HepG2 (cell line): ENCODE results near the gene TP73. TPM values are rescaled to one million over a fixed set of nuclear protein-coding genes. Genes with fewer than 3 reads are reported as not detected.
A peak's percentile ranks its signal among the peaks of the same experiment; 100 is the strongest.

Experiments
- FOSL1 ChIP-seq: sonication (generic); formaldehyde crosslinking; IDR thresholded peaks from 2 replicates; pipeline ENCODE4 v1.9.0; 2021; ENCODE audit warnings: missing genetic modification reagents, borderline replicate concordance
- FOSL2 ChIP-seq: sonication (generic); formaldehyde crosslinking; IDR thresholded peaks from 2 replicates; pipeline ENCODE4 v1.4.0; 2020; ENCODE audit warnings: missing genetic modification reagents
- MXD3 ChIP-seq: IDR thresholded peaks from 2 replicates; pipeline ENCODE4 v1.6.1; 2016; ENCODE audit warnings: mild to moderate bottlenecking, missing biosample characterization, missing genetic modification reagents
- NCOA1 ChIP-seq: sonication (generic); formaldehyde crosslinking; IDR thresholded peaks from 2 replicates; pipeline ENCODE4 v1.9.0; 2021; ENCODE audit warnings: missing genetic modification reagents
- NCOA2 ChIP-seq: sonication (generic); formaldehyde crosslinking; IDR thresholded peaks from 2 replicates; pipeline ENCODE4 v1.8.0; 2022; ENCODE audit warnings: inconsistent platforms
- TOPORS ChIP-seq: sonication (generic); formaldehyde crosslinking; IDR thresholded peaks from 2 replicates; pipeline ENCODE4 v1.8.0; 2023; ENCODE audit warnings: mild to moderate bottlenecking, missing genetic modification reagents
- ZBTB37 ChIP-seq: sonication (generic); formaldehyde crosslinking; IDR thresholded peaks from 2 replicates; pipeline ENCODE4 v1.4.0; 2020; ENCODE audit warnings: mild to moderate bottlenecking, missing genetic modification reagents
- ZNF224 ChIP-seq: sonication (generic); formaldehyde crosslinking; IDR thresholded peaks from 2 replicates; pipeline ENCODE4 v1.5.0; 2020; ENCODE audit warnings: mild to moderate bottlenecking, missing genetic modification reagents
- ZNF24 ChIP-seq: fragments of 450-650 bp; IDR thresholded peaks from 2 replicates; pipeline ENCODE4 v1.6.1; 2017; ENCODE audit warnings: antibody characterized with exemption, mild to moderate bottlenecking
- ZNF605 ChIP-seq: sonication (generic); formaldehyde crosslinking; IDR thresholded peaks from 2 replicates; pipeline ENCODE4 v1.8.0; 2022; ENCODE audit warnings: mild to moderate bottlenecking, missing genetic modification reagents
- ZNF678 ChIP-seq: sonication (generic); formaldehyde crosslinking; IDR thresholded peaks from 2 replicates; pipeline ENCODE4 v1.4.0; 2020; ENCODE audit warnings: mild to moderate bottlenecking, missing genetic modification reagents
- ZNF720 ChIP-seq: sonication (generic); formaldehyde crosslinking; IDR thresholded peaks from 2 replicates; pipeline ENCODE4 v1.4.0; 2020; ENCODE audit warnings: missing genetic modification reagents
- ZXDC ChIP-seq: sonication (generic); formaldehyde crosslinking; IDR thresholded peaks from 2 replicates; pipeline ENCODE4 v1.5.0; 2020; ENCODE audit warnings: mild to moderate bottlenecking, missing genetic modification reagents
- polyA plus RNA-seq, 8 experiments: library from polyadenylated mRNA; depleted of rRNA in 3 of 8; stranded (reverse) in 7 of 8; unstranded in 1 of 8; fragments of >200 nt; fragmentation: Illumina TruSeq in 4 of 8; extraction: Trizol in 4 of 8; gene quantifications; 2 replicates each; pipeline versions ENCODE4 v1.2.1 to v1.2.3, GENCODE V29; 2011 to 2016; ENCODE audit warnings: low read depth in 4 of 8, missing spikeins in 1 of 8, mixed read lengths in 1 of 8; ENCODE audit not compliant: insufficient read depth in 1 of 8
- total RNA-seq, 5 experiments: library from RNA; depleted of rRNA; stranded (reverse); fragments of >200 nt; fragmentation: Illumina TruSeq; extraction: Trizol; gene quantifications; 2 replicates each; pipeline ENCODE4 v1.2.3, GENCODE V29; 2016; ENCODE audit warnings: low read depth in 1 of 5
- TF ChIP-seq, protein P1 (sequence below): sonication (generic); formaldehyde crosslinking; IDR thresholded peaks from 2 replicates; pipeline ENCODE4 v1.8.1; 2023; ENCODE audit warnings: mild to moderate bottlenecking, missing genetic modification reagents

Gene TP73
- total and polyA plus RNA-seq, 2 of the 13 experiments (the other 11 are each of a cell fraction or from before 2014, with no cell fraction given), result 0.49 to 1.1 TPM

DNA sequence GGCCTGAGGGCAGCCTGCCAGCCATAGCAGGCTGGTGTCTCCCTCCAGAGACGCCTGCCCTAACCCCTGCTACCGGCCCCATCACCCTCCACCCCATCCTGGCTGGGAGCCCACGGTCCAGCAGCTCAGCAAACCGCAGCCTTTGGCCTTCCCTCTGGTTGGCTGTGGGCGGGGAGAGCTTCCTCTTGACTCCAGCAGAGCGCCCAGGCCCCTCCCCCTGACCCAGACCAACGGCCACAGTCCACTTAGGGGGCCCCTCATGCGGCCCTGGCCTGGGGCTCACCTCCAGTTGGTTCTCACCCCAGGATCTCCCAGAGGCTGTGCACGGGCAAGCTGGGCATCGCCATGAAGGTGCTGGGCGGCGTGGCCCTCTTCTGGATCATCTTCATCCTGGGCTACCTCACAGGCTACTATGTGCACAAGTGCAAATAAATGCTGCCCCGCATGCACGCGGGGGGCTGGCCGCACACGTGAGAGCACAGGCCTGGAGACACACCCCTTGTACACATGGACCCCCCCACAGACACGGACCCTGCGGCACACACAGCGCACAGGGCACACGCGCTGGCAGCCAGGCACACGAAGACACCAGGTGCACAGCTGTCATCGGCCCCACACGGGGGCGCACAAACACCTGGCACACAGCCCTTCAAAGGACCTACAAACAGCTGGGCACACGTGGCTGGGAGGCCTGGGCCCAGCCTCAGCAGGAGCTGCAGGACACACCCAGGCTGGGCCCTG lies 123.3 kb downstream of the TP73 start (continued):
- TF ChIP-seq ZNF24 (no peak), ZNF678 (peak; percentile 29; the same call in 1 of the 2 replicates), NCOA1 (peak; percentile 28; the same call in 1 of the 2 replicates), ZNF605 (CRISPR knock-in tag) (peak; percentile 71), ZNF224 (CRISPR knock-in tag) (peak; percentile 75; the same call in 1 of the 2 replicates), FOSL1 (CRISPR knock-in tag) (0 out of 2 replicates have a peak, but pooled peaks have one; percentile 19), ZXDC (CRISPR knock-in tag) (no peak), NCOA2 (CRISPR knock-in tag) (peak; percentile 61), ZNF720 (CRISPR knock-in tag) (no peak), TOPORS (CRISPR knock-in tag) (peak; percentile 98), FOSL2 (CRISPR knock-in tag) (peak; percentile 47), MXD3 (CRISPR knock-in tag) (peak; percentile 93), ZBTB37 (CRISPR knock-in tag) (peak; percentile 75; the same call in 1 of the 2 replicates)
- TF ChIP-seq, protein P1, sequence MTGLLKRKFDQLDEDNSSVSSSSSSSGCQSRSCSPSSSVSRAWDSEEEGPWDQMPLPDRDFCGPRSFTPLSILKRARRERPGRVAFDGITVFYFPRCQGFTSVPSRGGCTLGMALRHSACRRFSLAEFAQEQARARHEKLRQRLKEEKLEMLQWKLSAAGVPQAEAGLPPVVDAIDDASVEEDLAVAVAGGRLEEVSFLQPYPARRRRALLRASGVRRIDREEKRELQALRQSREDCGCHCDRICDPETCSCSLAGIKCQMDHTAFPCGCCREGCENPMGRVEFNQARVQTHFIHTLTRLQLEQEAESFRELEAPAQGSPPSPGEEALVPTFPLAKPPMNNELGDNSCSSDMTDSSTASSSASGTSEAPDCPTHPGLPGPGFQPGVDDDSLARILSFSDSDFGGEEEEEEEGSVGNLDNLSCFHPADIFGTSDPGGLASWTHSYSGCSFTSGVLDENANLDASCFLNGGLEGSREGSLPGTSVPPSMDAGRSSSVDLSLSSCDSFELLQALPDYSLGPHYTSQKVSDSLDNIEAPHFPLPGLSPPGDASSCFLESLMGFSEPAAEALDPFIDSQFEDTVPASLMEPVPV (CRISPR knock-in tag), result peak; percentile 90
